ENCODE measurements around the gene LRPPRC.
A peak's percentile ranks its signal among the peaks of the same experiment; 100 is the strongest.
"Not testable (repeated sequence)": the region's sequence is repeated elsewhere in the genome, so short reads cannot be mapped to it uniquely, and the experiment has no call there.

The LRPPRC gene

GRCh38 chr2:43995733-43996533, at the start of gene LRPPRC:
TSS of gene LRPPRC (minus strand) at chr2:43995989. CDS start at chr2:43995947, 42 bp downstream.
- DNase-seq (ENCODE audit: low spot score): peak; percentile 93

- DNase-seq (ENCODE audit: low spot score): no peak
Measured at GRCh38 chr2:44045061-44045460, 49.3 kb upstream of the LRPPRC start.

GRCh38 chr2:44044281-44044720, 48.5 kb upstream of the LRPPRC start:
- DNase-seq (ENCODE audit: low spot score): peak; percentile 74

DNA sequence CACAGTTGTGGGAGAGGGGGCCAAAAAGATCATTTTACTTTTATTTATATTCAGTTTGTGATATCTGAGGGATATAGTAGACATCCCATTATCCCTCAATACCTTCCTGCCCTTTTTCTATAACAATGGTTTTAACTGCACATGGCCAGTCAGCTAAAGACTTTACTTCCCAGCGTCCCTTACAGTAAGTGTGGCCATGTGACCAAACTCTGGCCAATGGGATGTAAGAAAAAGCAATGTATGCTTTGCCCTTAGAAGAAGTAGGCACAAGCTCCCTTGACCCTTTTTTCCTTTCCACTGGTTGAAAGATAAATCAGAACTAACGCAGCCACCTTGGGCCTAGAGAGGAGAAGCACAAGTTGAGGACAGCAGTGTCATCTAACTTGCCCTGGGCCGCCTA, 44.6 kb upstream of the LRPPRC start:
- DNase-seq (ENCODE audit: low spot score): no peak

DNA sequence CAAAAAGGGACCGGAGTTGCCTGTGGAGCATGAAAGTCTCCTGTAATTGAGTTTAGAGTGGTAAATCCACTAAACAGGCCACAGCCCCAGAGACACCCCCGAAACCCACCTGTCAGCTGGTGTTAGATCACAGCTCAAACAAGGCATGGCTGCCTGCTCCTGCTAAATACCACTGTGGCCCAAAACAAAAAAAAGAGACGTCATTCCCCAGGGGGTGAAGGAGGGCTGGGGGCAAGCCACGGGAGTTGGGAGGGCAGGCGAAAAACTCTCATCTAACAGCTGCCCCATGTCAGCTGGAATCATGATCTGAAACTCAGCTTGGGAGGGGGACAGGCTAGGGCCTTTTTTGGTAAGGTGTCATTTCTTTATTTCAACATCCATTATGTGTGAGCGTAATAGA, 42.5 kb upstream of the LRPPRC start:
- no peak for DNase-seq (ENCODE audit: low spot score)

GRCh38 chr2:44037221-44037620, 41.4 kb upstream of the LRPPRC start:
- no peak for DNase-seq (ENCODE audit: low spot score)

- DNase-seq (ENCODE audit: low spot score): no peak
Measured at GRCh38 chr2:44033947-44034346, 38.2 kb upstream of the LRPPRC start.

DNA sequence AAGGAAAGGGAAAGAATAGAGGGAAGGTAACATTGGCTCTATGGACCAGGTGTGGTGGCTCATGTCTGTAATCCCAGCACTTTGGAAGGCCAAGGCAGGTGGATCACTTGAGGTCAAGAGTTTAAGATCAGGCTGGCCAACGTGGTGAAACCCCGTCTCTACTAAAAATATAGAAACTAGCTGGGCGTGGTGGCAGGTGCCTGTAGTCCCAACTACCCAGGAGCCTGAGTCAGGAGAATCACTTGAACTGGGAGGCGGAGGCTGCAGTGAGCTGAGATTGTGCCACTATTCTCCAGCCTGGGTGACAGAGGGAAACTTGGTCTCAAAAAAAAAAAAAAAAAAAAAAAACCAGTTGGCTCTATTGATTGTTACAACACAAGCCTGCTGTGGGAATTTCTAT, 31.3 kb upstream of the LRPPRC start:
- DNase-seq (ENCODE audit: low spot score): not testable (repeated sequence)

- peak; percentile 69 for DNase-seq (ENCODE audit: low spot score)
Measured at GRCh38 chr2:44016282-44016681, 20.5 kb upstream of the LRPPRC start.

GRCh38 chr2:44015239-44015638, 19.4 kb upstream of the LRPPRC start:
- DNase-seq (ENCODE audit: low spot score): no peak

DNA sequence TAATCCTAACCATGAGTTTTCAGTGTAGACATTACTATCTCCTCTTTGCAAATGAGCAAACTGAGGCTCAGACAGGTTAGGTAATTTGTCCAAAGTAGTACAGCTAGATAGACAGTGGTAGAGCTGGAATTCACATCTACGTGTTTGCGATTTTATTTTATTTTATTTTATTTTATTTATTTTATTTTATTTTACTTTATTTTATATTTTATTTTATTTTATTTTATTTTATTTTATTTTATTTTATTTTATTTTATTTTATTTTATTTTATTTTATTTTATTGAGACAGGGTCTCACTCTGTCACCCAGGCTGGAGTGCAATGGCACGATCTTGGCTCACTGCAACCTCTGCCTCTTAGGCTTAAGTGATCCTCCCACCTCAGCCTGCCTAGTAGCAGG, 17.4 kb upstream of the LRPPRC start:
- not testable (repeated sequence) for DNase-seq (ENCODE audit: low spot score)

DNA sequence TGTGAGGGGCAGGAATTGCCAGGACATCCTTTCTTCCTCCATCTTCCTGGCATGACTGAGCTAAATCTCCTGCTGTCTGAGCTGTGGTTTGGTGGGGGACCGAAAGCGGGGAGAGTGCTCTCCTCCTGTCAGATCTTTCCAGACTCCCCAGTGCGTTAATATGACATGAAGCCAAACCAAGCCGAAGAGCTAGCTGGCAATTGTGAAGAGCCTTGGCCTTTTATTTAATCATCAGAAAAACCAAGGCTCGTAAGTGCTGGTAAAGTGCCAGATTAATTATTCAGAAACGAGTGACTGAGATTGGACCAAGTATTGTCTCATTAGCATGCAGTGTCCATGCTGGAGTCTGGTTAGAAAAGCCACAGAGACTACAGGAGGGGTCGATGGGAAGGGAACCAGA, 14.5 kb upstream of the LRPPRC start:
- DNase-seq (ENCODE audit: low spot score): no peak

DNA sequence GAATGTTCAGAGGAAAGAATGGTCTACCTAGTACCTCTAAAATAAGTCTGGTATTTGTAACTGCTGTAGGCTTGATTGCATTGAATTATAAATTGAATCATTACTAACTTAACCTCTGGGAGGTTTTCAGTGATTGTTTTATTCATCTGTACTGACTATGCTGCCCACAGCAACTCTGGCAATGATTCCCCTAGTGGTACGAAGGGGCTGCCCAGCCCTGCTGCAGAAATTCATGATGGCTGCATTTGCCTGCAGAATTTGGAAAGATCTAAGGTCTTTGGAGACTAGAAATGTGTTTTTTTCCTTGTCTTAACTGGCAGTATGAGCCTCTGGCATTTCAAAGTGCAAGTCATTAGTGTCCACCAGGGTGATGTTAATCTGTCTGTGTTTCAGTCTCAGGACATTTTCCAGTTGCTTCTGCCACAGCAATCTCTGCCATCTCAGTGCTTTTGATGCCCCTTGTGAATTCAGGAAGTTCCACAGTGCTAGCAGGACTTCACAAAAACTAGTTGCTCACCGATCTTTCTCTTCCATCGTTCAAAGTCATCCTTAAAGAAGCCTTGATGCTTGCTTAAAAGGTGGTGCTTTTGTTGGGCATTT, 13.4 kb upstream of the LRPPRC start:
- no peak for DNase-seq (ENCODE audit: low spot score)

DNA sequence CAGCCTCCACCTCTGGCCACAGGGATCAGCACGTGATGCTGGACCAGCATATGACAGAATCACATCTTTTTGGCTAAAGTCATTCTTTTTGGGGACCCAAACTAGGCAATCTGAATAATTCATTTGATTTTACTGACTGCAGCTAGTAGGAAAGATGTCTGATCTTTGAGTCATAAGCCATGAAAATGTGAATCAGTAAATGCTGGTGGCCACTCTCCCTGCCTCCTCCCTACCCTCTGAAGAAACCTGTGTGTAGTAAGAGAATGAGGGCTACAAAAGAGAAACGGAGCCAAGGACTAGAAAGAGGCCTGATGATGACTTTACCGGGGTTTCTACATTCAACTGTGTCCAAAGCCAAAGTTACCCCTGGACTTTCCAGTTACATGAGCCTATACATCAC, 10.1 kb upstream of the LRPPRC start:
- DNase-seq (ENCODE audit: low spot score): no peak

GRCh38 chr2:44004735-44005602, 9.2 kb upstream of the LRPPRC start:
- DNase-seq (ENCODE audit: low spot score): no peak

DNA sequence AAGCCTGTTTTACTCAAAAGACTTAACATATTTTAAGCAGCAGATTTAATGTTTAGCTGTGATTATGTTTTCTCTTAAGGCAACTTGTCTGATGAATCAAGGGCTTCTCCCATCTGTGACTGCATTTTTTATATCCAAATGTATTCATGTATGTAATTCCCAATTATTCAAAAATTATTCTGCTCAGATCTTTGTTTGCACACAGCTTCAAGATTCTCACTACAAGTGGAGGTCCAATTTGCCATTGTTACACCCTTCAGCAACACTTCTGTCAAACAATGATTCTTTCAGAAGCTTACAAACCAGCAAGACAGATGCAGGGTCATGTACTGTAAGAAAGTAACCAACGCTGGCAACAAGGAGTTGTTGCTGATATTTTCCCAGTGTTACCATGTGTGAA, 5.9 kb upstream of the LRPPRC start:
- no peak for DNase-seq (ENCODE audit: low spot score)

GRCh38 chr2:43998263-43998662, 2.5 kb upstream of the LRPPRC start:
- no peak for DNase-seq (ENCODE audit: low spot score)

- no peak for DNase-seq (ENCODE audit: low spot score)
Measured at GRCh38 chr2:43993437-43993836, 2.4 kb downstream of the LRPPRC start.

- no peak for DNase-seq (ENCODE audit: low spot score)
Measured at GRCh38 chr2:43989545-43989944, 6.2 kb downstream of the LRPPRC start.

GRCh38 chr2:43986600-43986999, 9.2 kb downstream of the LRPPRC start:
- DNase-seq (ENCODE audit: low spot score): no peak

DNA sequence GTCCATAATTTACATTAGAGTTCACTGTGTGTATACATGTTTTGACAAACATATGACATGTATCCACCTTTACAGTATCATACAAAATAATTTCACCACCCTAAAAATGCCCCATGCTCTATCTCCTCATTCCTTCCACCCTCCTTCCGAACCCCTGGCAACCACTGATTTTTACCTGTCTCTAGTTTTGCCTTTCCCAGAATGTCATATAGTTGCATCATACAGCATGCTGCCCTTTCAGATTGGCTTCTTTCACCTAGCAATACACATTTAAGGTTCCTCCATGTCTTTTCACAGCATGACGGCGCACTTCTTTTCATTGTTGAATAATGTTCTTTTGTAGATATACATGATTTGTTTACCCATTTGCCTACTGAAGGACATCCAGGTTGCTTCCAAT, 10.4 kb downstream of the LRPPRC start:
- DNase-seq (ENCODE audit: low spot score): no peak

GRCh38 chr2:43984533-43984932, 11.3 kb downstream of the LRPPRC start:
- DNase-seq (ENCODE audit: low spot score): no peak

- no peak for DNase-seq (ENCODE audit: low spot score)
Measured at GRCh38 chr2:43980902-43981301, 14.9 kb downstream of the LRPPRC start.

Measured in left forelimb (tissue), 1 donor.